Stimulated activated CD8-positive, alpha-beta memory T cell treated with anti-CD3 and anti-CD28 coated beads, Interleukin-15, amount 100 ng/mL, for 48 hours (primary cell): ENCODE data around the gene TCF7L2.

Experiments
- DNase-seq, 2 donors: peaks; one replicate each; pipeline ENCODE4 v3.0.0-alpha.2; 2020; ENCODE audit warnings: low read depth in 2 of 2

TCF7L2 gene

GRCh38 chr10:112949875-112950507 lies at the start of gene TCF7L2:
Gene TCF7L2, plus strand, starts transcription at chr10:112950247. Its CDS starts 510 bp downstream, at chr10:112950757.
- DNase-seq, result peak in 1 of 2 donors; percentile 33

GRCh38 chr10:112902730-112903129 lies 47.3 kb upstream of the TCF7L2 start:
- DNase-seq, result no peak

- no peak for DNase-seq
Measured at GRCh38 chr10:112904000-112904399, 46.0 kb upstream of the TCF7L2 start.

GRCh38 chr10:112906945-112907344 lies 43.1 kb upstream of the TCF7L2 start:
- DNase-seq, result no peak

GRCh38 chr10:112907893-112908292 lies 42.2 kb upstream of the TCF7L2 start:
- DNase-seq, result no peak

GRCh38 chr10:112911206-112911605 lies 38.8 kb upstream of the TCF7L2 start:
- no peak for DNase-seq

GRCh38 chr10:112912410-112912928 lies 37.6 kb upstream of the TCF7L2 start:
- DNase-seq, result no peak

- no peak for DNase-seq
Measured at GRCh38 chr10:112913255-112913654, 36.8 kb upstream of the TCF7L2 start.

GRCh38 chr10:112913661-112914287 lies 36.3 kb upstream of the TCF7L2 start:
- DNase-seq, result no peak

- no peak for DNase-seq
Measured at GRCh38 chr10:112914288-112914952, 35.6 kb upstream of the TCF7L2 start.

- DNase-seq, result no peak
Measured at GRCh38 chr10:112915590-112916572, 34.2 kb upstream of the TCF7L2 start.

GRCh38 chr10:112917681-112918080 lies 32.4 kb upstream of the TCF7L2 start:
- no peak for DNase-seq

- no peak for DNase-seq
Measured at GRCh38 chr10:112918771-112919170, 31.3 kb upstream of the TCF7L2 start.

GRCh38 chr10:112919721-112920120 lies 30.3 kb upstream of the TCF7L2 start:
- DNase-seq, result no peak

- DNase-seq, result no peak
Measured at GRCh38 chr10:112926906-112927688, 22.9 kb upstream of the TCF7L2 start.

- DNase-seq, result no peak
Measured at GRCh38 chr10:112927980-112928379, 22.1 kb upstream of the TCF7L2 start.

GRCh38 chr10:112932658-112933057 lies 17.4 kb upstream of the TCF7L2 start:
- DNase-seq, result no peak

GRCh38 chr10:112934193-112934592 lies 15.9 kb upstream of the TCF7L2 start:
- DNase-seq, result no peak

- DNase-seq, result no peak
Measured at GRCh38 chr10:112938808-112939482, 11.1 kb upstream of the TCF7L2 start.

GRCh38 chr10:112945811-112946210 lies 4.2 kb upstream of the TCF7L2 start:
- DNase-seq, result no peak
